Esophagus squamous epithelium (tissue), 4 donors: ENCODE data around the gene DEXI.
"Not testable (repeated sequence)": the region's sequence is repeated elsewhere in the genome, so short reads cannot be mapped to it uniquely, and the experiment has no call there.

Experiments
- CTCF ChIP-seq, 6 experiments: fragments of 450-650 bp in 4 of 6; fragments of 200-600 bp in 2 of 6; sonication (generic) in 2 of 6; IDR thresholded peaks; one replicate each; pipeline ENCODE4 v1.5.1; 2016 to 2019; ENCODE audit warnings: antibody characterized with exemption in 6 of 6, mild to moderate bottlenecking in 4 of 6, moderate library complexity in 4 of 6
- POLR2A ChIP-seq, 4 donors: fragments of 450-650 bp; IDR thresholded peaks; one replicate each; pipeline ENCODE4 v1.6.1; 2017; ENCODE audit warnings: antibody characterized with exemption in 4 of 4, mild to moderate bottlenecking in 4 of 4, moderate library complexity in 3 of 4

- not testable (repeated sequence) for TF ChIP-seq CTCF, POLR2A (IDR thresholded peaks at IDR 0.05)
These were observed 325 bp downstream of the DEXI start for GRCh38 chr16:10941935-10942351.
